Osteoblast (primary cell): ENCODE results near the gene MARS1. TPM values are rescaled to one million over a fixed set of nuclear protein-coding genes. Genes with fewer than 3 reads are reported as not detected.

Experiments used
- DNase-seq: peaks from one replicate; pipeline ENCODE4 v3.0.0; 2011; ENCODE audit warnings: low spot score, mixed read lengths; ENCODE audit not compliant: insufficient read length; ENCODE audit errors: missing footprints
- H2AFZ ChIP-seq: 2 replicates; pipeline ENCODE4 v1.6.0; 2011; ENCODE audit warnings: mild to moderate bottlenecking, low read length
- H3K27ac ChIP-seq: 2 replicates; pipeline ENCODE4 v1.5.1; 2011; ENCODE audit warnings: mild to moderate bottlenecking, low read depth, low read length, moderate library complexity
- H3K27me3 ChIP-seq: 2 replicates; pipeline ENCODE4 v1.6.0; 2012; ENCODE audit warnings: mild to moderate bottlenecking, control low read depth, inconsistent platforms, low read length, moderate library complexity; ENCODE audit not compliant: insufficient read depth
- H3K36me3 ChIP-seq: 2 replicates; pipeline ENCODE4 v1.5.1; 2011; ENCODE audit warnings: mild to moderate bottlenecking, low read length, control low read depth, moderate library complexity; ENCODE audit not compliant: insufficient read depth
- H3K4me1 ChIP-seq: 2 replicates; pipeline ENCODE4 v1.5.1; 2011; ENCODE audit warnings: mild to moderate bottlenecking, low read length, control low read depth, moderate library complexity; ENCODE audit not compliant: insufficient read depth
- H3K4me2 ChIP-seq: 2 replicates; pipeline ENCODE4 v1.6.0; 2011; ENCODE audit warnings: mild to moderate bottlenecking, low read length; ENCODE audit not compliant: insufficient read depth
- H3K4me3 ChIP-seq: fragments of 200-600 bp; sonication (generic); 3 replicates; pipeline ENCODE4 v1.5.1; 2012; ENCODE audit warnings: mild to moderate bottlenecking, low read length, inconsistent platforms; ENCODE audit not compliant: insufficient read depth
- H3K79me2 ChIP-seq: 2 replicates; pipeline ENCODE4 v1.6.0; 2012; ENCODE audit warnings: mild to moderate bottlenecking, low read length, control low read depth, inconsistent platforms; ENCODE audit not compliant: insufficient read depth
- H3K9me3 ChIP-seq: 2 replicates; pipeline ENCODE4 v1.5.1; 2011; ENCODE audit warnings: low read depth, low read length, control low read depth
- H4K20me1 ChIP-seq: 2 replicates; pipeline ENCODE4 v1.6.0; 2012; ENCODE audit warnings: mild to moderate bottlenecking, low read length, control low read depth; ENCODE audit not compliant: insufficient read depth
- total RNA-seq: library from RNA; depleted of rRNA; stranded (reverse); fragments of >200 nt; gene quantifications from 2 replicates; pipeline ENCODE4 v1.2.3, GENCODE V29; 2012
- TF ChIP-seq, protein P1 (sequence below): IDR thresholded peaks from 2 replicates; pipeline ENCODE4 v1.5.1; 2011; ENCODE audit warnings: mild to moderate bottlenecking, low read depth, low read length, moderate library complexity; ENCODE audit errors: extremely low read depth

The MARS1 gene
- total RNA-seq, 1 donor: 187 TPM

DNA sequence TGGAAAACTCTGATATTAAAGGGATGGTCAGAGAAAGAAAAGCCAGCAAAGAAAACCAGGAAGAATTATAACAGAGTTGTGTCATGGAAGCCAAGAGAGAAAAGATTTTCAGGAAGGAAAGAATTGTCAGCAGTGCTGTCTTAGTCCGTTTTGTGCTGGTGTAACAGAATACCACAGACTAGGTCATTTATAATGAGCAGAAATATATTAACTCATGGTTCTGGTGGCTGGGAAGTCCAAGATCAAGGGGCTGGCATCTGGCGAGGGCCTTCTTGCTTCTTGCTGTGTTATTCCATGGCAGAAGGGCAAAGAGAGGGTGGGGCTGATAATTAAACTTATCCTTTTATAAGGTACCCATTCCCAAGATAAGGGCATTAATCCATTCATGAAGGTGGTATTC lies 39.2 kb upstream of the MARS1 start:
- Histone ChIP-seq H3K4me2 (no peak overlapping the region), H4K20me1 (no peaks in the 10 kb centered on the region), H2AFZ (no peak overlapping the region), H3K36me3 (no peaks in the 10 kb centered on the region), H3K4me1 (peaks cover 25% of the 10 kb centered on the region), H3K27ac (no peak overlapping the region), H3K27me3 (no peaks in the 10 kb centered on the region), H3K9me3 (no peaks in the 10 kb centered on the region), H3K4me3 (no peak overlapping the region), H3K79me2 (no peaks in the 10 kb centered on the region)
- no peak for DNase-seq
- TF ChIP-seq, protein P1, sequence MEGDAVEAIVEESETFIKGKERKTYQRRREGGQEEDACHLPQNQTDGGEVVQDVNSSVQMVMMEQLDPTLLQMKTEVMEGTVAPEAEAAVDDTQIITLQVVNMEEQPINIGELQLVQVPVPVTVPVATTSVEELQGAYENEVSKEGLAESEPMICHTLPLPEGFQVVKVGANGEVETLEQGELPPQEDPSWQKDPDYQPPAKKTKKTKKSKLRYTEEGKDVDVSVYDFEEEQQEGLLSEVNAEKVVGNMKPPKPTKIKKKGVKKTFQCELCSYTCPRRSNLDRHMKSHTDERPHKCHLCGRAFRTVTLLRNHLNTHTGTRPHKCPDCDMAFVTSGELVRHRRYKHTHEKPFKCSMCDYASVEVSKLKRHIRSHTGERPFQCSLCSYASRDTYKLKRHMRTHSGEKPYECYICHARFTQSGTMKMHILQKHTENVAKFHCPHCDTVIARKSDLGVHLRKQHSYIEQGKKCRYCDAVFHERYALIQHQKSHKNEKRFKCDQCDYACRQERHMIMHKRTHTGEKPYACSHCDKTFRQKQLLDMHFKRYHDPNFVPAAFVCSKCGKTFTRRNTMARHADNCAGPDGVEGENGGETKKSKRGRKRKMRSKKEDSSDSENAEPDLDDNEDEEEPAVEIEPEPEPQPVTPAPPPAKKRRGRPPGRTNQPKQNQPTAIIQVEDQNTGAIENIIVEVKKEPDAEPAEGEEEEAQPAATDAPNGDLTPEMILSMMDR: no peak

GRCh38 chr12:57449375-57449774 lies 38.5 kb upstream of the MARS1 start:
- Histone ChIP-seq H3K36me3 (no peaks in the 10 kb centered on the region), H3K27me3 (no peaks in the 10 kb centered on the region), H3K9me3 (no peaks in the 10 kb centered on the region), H3K4me1 (peaks cover 25% of the 10 kb centered on the region), H3K79me2 (no peaks in the 10 kb centered on the region), H3K4me3 (no peak overlapping the region), H4K20me1 (no peaks in the 10 kb centered on the region), H3K4me2 (no peak overlapping the region), H3K27ac (no peak overlapping the region), H2AFZ (no peak overlapping the region)
- TF ChIP-seq, protein P1: no peak
- DNase-seq: no peak

- Histone ChIP-seq H3K27me3 (no peaks in the 10 kb centered on the region), H3K79me2 (no peaks in the 10 kb centered on the region), H3K4me1 (peaks cover 25% of the 10 kb centered on the region), H4K20me1 (no peaks in the 10 kb centered on the region), H3K9me3 (no peaks in the 10 kb centered on the region), H2AFZ (no peak overlapping the region), H3K4me2 (no peak overlapping the region), H3K4me3 (no peak overlapping the region), H3K27ac (no peak overlapping the region), H3K36me3 (no peaks in the 10 kb centered on the region)
- TF ChIP-seq, protein P1: no peak
- DNase-seq: no peak
Measured at GRCh38 chr12:57450057-57450456, 37.8 kb upstream of the MARS1 start.

DNA sequence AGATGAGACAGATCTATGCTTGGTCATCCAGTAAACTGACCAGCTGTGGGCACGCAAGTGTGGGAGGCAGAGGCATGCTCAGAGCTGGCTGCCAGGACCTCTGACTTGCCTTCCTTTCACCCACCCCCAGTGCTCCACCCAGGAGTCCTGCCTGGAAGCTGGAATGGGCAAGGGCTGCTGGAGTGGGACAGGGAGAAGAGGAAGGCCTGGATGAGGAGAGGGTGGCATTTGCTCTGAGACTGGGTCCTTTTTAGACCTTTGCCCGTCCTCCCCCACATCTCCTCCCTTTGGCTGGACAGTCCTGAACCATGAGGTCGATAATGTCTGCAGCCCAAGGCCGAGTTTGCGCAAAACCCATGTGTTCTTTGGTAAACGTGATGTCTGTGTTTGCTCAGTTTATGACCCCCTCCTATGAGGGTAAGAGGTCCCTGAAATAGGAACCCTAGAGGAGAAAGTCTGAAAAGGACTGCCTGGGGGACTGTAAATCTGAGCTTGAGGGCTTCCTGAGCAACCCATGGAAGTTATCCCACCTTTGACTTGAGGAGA lies 36.6 kb upstream of the MARS1 start:
- peak overlapping the region; percentile 11 for H2AFZ ChIP-seq
- no peak overlapping the region for H3K4me2 ChIP-seq
- no peaks in the 10 kb centered on the region for H3K27me3 ChIP-seq
- peaks cover 25% of the 10 kb centered on the region for H3K4me1 ChIP-seq
- TF ChIP-seq, protein P1: no peak
- peak overlapping the region; percentile 95 for H3K27ac ChIP-seq
- DNase-seq: no peak
- no peaks in the 10 kb centered on the region for H3K79me2 ChIP-seq
- no peaks in the 10 kb centered on the region for H4K20me1 ChIP-seq
- no peaks in the 10 kb centered on the region for H3K36me3 ChIP-seq
- no peak overlapping the region for H3K4me3 ChIP-seq
- H3K9me3 ChIP-seq: no peaks in the 10 kb centered on the region
